ENCODE results near the gene SERTAD4. TPM values are rescaled to one million over a fixed set of nuclear protein-coding genes. Genes with fewer than 3 reads are reported as not detected.

SERTAD4 gene
- total RNA-seq, 4 donors from 2014 or later, result 0.36 to 2.7 (median 1.5) TPM

DNA sequence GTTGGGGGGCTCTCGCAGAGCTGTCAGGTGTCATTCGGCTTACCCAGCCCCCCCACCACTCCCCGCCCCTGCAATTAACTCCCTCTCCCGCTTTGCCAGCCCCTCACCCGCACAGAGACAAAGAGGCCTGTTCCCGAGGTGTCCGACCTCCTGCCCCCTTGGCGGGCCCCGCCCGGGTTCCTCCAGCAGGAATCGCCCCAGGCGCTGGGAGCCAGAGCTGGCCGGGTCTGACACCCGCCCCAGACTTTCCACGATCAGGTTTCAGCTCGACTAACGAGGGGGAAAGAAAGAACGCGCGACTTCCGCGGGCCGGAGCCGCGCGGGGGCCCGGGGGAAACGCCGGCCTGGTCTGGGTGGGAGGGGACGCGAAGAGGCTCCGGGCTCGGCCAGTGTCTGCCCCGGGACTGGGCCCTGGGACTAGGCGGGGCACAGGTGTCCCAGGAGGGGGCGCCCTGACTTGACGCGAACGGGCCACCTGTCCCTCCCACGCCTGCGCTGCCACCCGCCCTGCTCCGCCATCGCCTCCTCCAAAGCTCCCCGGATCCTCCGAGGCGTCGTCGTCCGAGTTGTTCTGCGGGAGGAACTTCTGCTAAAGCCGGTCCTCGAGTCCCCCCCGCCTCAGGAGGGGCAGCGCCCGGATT, 59.8 kb downstream of the SERTAD4 start:
- peak; percentile 73 for ATAC-seq (ENCODE audit: low FRiP score)
- DNase-seq (ENCODE audit: low spot score), result no peak
- TF ChIP-seq CTCF (IDR thresholded peaks at IDR 0.05), result no peak

- ATAC-seq (ENCODE audit: low FRiP score) (peak; percentile 52), DNase-seq (ENCODE audit: low spot score) (no peak)
- TF ChIP-seq CTCF (IDR thresholded peaks at IDR 0.05), result no peak
Measured at GRCh38 chr1:210293171-210293607, 60.6 kb downstream of the SERTAD4 start.

GRCh38 chr1:210294999-210295745, 62.6 kb downstream of the SERTAD4 start:
- DNase-seq (ENCODE audit: low spot score) (no peak), ATAC-seq (ENCODE audit: low FRiP score) (no peak)
- no peak for TF ChIP-seq CTCF (IDR thresholded peaks at IDR 0.05)

Other genes starting within 250 kb of the SERTAD4 start
- 1 to 10 TPM; 3.4 to 7.8 (median 4.6) TPM for gene HHAT, start 96.1 kb downstream of the SERTAD4 start, total RNA-seq